ENCODE results near the gene RNF31.

RNF31 gene

DNA sequence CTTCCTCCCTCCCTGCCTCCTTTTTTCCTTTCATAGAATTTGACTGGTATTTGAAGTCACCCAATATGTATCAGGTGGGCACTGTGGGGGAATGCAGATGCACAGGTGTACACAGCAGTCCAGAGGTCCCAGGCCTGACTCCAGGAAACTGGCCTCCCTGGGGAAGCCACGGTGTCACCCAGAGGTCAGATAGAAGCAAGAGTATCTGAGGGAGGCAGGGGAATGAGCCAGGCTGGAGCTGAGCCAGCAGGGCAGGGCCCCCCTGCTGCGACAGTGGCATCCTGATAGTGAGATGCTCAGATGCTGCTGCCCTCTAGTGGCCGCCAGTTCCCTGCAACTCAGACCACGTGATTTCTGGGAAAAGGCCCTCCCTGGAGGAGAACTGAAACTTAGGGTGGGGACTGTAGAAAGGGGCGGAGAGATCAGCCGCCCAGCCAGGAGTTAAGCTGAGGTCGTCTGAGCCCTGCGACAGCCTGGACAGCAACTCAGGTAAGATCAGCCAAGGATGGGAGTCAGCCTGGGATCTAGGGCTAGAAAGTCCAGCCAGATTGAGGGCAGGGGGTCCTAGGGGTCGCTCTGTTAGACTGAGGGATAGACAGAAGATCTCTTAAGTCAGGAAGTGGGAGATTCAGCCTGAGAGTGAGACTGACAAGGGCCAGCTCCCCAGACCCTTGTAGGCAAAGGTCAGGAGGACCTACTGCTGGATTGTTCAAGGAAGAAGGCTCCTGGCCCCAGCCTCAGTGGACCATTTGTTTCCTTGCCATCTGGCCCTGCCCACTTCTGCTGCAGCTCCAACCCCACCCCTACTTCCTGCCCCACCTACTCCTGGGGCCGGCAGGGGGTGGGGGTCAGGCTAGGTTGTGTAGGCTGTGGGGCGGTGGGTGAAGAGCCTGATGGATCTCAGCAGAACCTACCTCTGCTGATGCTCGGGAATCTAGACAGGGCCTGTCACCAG, 13.8 kb downstream of the RNF31 start, which contains the start of gene IRF9:
TSS of gene IRF9 (plus strand) at position 416 of the 955 bp plus-strand sequence. CDS start 880 bp downstream, outside the sequence.
- peak; percentile 96 for DNase-seq

DNA sequence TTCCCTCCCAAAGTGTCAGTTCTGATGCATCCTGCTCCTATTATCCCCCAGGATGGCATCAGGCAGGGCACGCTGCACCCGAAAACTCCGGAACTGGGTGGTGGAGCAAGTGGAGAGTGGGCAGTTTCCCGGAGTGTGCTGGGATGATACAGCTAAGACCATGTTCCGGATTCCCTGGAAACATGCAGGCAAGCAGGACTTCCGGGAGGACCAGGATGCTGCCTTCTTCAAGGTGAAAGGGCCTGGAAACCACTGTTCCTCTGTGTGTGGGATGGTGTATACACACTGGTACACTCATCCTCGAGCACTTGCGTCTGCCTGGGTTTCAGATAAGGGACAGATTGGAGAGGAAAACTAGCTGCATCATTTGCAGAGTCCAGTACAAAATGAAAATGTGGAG, 14.8 kb downstream of the RNF31 start:
- peak; percentile 54 for DNase-seq

DNA sequence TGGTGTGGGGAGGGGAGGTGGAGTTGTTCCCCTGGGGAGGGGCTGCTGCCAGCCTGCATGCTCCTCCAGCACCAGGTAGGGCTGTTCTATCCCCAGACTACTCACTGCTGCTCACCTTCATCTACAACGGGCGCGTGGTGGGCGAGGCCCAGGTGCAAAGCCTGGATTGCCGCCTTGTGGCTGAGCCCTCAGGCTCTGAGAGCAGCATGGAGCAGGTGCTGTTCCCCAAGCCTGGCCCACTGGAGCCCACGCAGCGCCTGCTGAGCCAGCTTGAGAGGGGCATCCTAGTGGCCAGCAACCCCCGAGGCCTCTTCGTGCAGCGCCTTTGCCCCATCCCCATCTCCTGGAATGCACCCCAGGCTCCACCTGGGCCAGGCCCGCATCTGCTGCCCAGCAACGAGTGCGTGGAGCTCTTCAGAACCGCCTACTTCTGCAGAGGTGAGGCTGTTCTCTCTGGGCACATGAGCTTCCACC, 17.3 kb downstream of the RNF31 start:
- DNase-seq = no peak

DNA sequence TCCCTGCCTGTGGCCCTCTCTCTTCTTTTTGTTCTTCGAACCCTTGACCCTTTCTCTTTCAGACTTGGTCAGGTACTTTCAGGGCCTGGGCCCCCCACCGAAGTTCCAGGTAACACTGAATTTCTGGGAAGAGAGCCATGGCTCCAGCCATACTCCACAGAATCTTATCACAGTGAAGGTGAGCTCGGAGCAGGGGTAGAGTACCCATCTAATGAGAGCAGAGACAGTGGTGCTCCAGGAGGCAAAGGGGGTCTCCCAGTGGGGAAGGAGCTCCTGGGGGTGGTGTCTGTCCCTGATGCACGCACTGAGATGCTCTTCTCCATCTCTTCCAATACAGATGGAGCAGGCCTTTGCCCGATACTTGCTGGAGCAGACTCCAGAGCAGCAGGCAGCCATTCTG, 18.5 kb downstream of the RNF31 start:
- no peak for DNase-seq

DNA sequence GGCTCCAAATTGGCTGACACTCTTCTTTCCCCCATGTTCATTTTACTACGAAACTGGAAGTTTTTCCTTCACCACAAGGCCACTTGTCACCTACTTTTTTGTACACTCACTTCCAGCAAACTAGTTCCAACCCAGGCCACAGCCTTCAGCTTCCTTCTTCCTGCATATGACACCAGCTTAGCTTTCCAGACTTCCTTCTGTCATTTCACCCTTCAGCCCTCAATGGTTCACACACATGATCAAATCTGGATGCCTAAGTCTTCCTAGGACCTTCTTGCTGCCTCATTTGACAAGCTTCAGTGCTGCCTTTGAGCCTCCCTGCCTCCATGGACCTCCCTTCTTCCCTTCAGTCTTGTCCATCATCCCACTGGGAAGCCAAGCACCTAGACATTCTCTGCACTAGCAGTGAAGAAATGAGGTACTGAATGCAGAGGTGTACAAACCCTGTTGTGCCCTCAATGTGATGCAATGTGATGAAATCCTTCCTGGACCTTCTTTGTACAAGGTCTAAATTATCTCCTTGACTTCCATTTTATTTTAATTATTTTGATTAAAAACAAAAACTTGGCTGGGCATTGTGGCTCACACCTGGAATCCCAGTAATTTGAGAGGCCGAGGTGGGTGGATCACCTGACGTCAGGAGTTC, 20.3 kb downstream of the RNF31 start:
- DNase-seq = no peak

DNA sequence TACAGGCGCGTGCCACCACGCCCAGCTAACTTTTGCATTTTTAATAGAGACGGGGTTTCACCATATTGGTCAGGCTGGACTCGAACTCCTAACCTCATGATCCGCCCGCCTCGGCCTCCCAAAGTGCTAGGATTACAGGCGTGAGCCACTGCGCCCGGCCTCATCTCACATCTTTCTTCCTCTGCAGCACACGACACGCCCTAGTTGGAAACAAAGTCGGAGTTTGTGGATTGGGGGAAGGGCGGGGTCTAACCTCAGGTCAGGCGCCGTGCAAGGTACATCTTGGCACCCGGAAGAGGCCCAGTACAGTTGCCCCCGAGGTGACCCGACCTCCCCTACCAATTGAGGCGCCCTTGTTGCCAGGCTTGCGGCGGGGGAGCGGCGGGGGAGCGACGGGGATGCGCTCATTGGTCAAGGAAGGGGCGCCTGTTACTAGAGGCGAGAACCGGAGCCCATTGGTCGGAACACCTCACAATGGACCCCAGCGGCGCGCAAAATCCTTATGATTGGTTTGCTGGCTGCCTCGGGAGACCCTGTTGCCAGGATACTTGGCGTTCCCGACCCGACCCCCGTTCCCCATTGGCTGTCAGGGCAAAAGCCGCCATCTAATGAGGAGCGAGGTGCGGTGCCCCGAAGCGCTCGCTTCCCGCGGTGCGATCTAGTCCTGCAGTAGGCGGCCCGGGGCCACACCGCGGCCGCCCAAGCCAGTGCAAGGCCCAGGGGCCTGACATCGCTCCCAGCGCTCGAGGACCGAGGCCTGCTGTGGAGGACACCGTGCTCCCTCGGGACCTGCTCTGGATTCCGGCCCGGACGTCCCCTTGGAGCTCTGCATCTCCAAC, 24.3 kb downstream of the RNF31 start, which contains the start of gene REC8:
TSS of gene REC8 (plus strand) at position 659 of the 839 bp plus-strand sequence. CDS start 473 bp downstream, outside the sequence.
- DNase-seq = peak; percentile 79

DNA sequence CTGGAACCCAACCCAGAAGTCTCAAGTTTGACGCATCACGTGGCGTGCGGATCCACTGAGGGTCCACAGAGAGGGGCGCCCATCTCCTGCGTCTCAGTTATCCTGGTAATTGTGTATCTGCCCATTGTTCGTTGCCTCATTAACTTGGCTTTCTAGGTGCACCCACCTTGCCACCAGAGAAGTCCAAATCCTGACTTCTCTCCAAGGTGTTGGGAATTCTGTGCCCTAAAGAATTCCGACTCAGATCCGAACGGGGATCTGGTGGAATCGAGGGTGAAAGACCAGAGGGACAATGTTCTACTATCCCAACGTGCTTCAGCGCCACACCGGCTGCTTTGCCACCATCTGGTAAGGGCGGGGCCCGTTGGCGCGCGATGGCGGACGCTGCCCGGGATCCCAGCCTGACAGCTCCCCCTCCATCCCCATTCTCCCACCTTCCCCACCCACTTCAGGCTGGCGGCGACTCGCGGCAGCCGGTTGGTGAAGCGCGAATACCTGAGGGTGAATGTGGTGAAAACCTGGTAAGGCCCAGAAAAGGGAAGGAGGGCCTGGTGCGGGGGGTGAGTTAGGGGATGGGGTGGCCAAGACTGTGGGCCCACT, 25.1 kb downstream of the RNF31 start:
- DNase-seq = no peak

DNA sequence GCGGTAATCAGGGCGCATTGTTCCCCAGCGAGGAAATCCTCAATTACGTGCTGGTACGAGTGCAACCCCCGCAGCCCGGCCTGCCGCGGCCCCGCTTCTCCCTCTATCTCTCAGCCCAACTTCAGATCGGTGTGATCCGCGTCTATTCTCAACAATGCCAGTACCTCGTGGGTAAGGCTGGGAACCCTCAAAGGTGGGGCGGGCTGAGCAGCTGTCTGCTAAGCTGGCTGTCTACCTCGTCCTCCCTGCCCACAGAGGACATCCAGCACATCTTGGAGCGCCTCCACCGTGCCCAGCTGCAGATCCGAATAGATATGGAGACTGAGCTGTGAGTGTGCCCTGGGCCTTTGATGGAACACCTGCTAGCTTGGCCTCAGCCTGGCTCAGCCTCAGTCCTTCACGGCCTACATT, 25.6 kb downstream of the RNF31 start:
- no peak for DNase-seq

DNA sequence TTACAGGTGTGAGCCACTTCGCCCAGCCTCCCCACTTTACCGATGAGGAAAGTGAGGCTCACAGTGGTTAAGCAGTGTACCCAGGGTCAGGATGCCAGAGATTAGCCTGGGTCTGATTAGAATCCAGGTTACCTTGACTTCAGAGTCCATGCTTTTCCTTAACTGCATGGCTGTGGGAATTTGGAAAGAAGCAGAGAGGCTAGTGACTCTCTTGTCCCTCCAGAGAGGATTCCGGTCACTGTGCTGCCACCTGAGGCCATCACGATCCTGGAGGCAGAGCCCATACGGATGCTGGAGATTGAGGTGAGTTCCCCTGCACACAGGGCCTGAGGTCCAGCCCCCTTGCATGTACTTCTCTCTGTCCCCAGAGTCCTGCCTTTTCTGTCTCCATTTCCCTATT, 29.3 kb downstream of the RNF31 start:
- DNase-seq = no peak

DNA sequence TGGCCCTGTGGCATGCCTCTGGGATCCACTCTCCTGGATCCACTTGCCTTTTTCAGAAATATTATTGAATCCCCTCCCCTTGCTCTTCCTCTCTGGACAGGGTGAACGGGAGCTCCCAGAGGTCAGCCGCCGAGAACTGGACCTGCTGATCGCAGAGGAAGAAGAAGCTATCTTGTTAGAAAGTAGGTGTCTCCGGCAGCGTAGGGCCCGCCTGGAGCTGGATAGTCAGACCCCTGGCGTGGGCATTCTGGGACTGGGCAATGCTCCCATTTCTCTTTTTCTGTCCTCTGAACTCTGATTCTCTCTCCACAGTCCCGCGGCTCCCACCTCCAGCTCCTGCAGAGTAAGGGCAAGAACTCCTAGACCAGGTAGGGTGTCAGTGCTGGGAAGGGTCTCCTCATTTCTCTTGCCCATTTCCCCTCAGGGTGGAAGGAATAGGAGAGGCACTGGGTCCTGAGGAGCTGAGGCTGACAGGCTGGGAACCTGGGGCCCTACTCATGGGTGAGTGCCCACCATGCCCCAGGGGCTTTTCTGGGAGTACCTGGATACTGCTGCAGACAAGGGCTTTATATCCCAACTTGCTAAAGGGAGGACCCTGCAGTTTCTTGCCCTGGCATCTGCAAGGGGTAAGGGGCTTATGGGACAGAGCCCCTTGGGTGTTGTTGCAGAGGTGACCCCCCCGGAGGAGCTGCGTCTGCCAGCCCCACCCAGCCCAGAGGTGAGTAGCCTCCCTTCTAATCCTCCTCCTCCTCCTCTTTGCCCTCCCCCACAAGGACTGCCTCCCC, 29.9 kb downstream of the RNF31 start:
- no peak for DNase-seq

DNA sequence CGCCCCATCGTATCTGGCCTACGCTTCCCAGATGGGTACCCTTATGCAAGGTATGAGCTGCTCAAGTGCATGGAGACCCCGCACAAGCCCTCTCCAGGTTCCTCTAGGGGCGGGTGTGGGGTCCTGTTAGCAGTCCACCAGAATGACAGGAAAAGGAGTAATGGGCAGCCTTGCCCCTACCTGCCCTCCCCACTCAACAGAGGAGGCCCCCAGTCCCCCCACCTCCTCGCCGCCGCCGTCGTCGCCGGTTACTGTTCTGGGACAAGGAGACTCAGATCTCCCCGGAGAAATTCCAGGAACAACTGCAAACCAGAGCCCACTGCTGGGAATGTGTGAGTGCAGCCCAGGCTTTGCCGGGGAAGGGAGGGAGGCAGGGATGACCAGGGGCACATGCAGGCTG, 30.6 kb downstream of the RNF31 start:
- DNase-seq = no peak

DNA sequence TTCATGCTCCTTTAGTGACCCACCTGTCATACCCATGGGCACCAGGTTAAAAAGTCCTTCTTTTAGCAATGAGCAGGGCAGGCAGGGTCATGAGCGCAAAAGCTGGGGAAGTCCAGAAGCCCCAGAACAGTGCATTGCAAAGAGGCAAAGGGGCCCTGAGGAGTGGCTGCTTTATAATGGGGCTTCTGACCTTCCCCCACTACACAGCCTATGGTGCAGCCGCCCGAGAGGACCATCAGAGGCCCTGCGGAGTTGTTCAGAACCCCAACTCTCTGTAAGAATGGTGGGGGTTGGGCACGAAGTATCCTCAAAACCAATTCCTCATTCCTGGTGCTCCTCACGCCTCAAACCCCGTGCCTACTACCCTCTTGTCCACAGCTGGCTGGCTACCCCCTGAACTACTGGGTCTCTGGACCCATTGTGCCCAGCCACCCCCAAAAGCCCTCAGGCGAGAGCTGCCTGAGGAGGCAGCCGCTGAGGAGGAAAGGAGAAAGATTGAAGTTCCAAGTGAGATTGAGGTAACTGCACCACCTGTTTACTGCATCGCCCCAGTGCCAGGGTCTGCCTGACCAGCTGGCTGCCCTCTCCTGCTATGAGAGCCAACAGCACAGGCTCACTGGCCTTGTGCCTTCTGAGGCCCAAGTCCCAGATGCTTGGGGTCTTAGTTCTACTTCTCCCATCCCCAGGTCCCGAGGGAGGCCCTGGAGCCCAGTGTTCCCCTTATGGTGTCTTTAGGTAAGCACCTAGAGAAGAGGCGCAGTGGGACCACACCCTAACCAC, 31.3 kb downstream of the RNF31 start:
- DNase-seq = no peak

DNA sequence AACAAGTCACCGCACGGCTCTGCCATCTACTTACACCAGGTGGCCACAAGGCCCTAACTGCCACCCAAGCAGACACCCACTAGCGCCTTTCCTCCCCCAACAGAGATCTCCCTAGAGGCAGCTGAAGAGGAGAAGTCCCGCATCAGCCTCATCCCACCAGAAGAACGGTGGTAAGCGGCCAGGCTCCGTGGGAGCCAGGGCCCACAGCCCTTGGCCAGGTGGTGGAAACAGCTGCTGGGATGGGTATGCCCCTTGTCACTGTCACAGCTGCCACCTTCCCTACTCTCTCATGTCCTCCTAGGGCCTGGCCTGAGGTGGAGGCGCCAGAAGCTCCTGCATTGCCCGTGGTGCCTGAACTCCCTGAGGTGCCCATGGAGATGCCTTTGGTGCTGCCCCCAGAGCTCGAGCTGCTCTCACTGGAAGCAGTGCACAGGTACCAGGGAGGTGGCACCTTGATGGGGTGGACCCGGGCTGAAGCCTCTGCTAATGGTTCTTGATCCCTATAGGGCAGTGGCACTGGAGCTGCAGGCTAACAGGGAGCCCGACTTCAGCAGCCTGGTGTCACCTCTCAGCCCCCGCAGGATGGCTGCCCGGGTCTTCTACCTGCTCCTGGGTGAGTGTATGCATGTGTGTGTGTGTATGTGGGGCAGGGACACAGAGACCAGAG, 32.1 kb downstream of the RNF31 start:
- no peak for DNase-seq

DNA sequence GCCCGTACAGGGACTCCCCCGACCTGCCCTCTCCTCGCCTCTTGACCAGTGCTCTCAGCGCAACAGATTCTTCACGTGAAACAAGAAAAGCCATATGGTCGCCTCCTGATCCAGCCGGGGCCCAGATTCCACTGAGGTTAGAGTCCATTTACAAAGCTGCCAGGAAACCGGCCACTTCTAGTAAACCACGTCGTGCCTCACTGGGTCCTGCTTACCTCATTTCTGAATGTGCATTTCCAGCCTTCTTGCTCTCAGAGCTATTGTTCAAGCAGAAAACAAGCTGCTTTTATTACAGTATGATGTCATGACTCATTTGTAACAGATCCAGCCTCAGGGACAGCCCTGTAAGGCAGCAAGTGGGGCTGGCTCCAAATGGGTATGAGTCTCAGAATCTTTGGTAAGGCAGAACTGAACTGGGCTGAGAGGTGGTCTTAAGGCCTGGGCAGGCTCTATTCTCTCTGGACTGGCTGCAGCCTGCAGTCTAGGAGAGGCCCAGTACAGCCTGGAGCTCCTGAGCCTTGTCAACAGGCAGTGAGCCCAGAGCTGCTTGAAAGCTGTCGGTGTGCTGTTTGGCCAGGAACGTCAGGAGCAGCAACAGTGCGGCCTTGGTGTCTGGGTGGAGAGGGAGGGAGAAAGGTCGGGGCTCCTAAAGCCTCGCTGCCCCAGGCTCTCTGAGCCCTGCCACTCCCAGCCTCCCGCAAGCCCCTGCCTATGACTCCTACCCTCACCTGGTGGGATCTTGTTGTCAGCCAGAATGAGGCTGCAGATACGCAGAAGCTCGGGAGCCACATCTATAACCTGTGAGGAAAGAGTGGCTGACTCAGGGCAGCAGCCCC, 32.9 kb downstream of the RNF31 start:
- no peak for DNase-seq

DNA sequence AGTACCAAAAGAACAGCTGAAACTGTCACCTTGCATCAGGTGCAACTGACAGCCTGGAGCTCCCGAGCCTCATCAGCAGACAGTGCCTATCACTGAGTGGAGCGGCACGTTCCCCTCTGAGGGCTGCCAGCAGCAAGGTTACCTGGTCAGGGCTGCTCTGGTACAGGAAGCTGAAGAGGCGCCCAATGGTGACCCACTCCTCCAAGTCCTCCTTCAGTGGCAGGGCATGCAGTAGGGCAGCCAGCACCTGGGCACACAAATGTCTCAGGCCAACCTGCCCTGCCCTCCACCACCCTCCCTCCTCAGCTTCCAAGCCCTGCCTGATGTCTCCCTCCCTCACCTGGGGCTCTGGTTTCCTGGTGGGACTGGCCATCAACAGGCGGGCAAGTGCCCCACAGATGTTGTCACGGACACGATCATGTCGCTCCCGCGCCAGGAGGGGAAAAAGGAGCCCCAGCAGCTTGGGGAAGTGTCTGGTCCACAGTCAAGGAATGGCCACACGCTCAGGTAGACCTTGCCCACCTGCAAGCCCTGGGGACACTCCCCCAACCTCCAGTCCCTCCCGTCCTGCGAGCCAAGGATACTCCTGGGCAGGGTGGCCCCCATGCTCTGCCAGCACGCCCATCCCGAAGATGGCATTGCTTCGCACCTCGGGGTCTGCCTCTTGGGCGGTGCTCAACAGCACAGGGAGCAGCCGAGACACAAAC, 34.2 kb downstream of the RNF31 start:
- DNase-seq = no peak

DNA sequence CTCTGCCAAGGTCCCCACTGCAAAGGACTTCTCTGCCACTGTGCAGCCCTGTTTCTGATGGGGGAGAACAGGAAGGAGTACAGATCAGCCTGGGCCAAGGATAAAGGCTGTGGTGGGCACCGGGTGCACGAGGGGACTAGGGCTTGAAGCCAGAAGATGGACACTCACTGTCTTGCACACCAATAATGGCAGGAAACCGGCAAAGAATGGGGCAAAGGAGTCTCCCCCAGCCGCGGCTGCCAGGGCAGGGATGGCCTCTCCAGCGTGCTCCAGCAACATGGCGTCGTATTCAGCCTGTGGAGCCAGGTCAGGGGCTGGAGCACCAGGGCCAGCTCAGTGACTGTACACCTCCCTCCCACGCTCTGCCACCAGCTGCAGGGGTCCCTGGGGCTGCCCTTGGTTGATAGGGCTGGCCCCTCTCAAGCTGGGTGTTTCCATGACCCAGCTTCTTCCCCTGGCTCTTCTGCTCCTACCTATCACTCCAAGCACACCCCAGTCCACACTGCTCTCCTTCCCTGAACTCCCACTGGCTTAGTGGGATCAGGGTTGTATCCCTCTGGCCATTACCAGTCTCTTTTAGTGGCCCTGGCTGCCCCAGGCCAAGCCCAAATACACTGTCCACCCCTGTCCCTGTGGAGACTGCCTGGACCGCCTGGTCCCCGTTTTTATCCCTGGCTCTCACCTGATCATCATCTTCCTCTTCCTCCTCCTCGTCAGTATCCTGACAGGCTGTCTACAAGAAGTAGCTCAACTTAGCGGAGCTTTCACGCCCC, 35.0 kb downstream of the RNF31 start:
- DNase-seq = no peak

DNA sequence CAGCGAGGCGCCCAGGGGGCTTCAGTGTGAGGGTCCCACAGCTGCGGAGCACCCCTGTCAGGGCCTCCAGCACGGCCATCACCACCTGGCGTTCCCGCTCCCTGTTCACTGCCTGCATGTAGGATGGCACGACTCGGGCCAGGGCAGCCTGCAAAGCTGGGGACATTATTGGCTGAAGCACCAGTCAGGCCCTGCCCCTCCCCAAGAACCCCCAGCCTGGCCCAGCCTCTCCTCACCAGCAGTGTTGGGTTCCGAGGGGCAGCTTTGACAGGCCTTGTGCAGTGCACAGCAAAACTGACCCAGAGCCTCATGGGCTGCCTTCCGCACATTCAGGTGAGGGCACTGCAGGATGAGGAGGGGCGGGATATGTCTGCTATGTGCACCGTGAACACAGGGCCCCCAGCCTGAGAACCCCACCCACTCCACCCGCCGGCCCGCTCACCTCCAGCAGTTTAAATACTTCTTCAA, 35.8 kb downstream of the RNF31 start:
- no peak for DNase-seq
